ENCODE measurements around the gene DAGLB.
"Not testable (repeated sequence)": the region's sequence is repeated elsewhere in the genome, so short reads cannot be mapped to it uniquely, and the experiment has no call there.

Gene DAGLB

GRCh38 chr7:6402741-6403140 is 45.0 kb downstream of the DAGLB start:
- no peak for TF ChIP-seq CTCF (IDR thresholded peaks at IDR 0.05; ENCODE audit: low read depth, low read length)
- no peak for DNase-seq (ENCODE audit: extremely low read depth, low read depth)

GRCh38 chr7:6402041-6402440 is 45.7 kb downstream of the DAGLB start:
- no peak for TF ChIP-seq CTCF (IDR thresholded peaks at IDR 0.05; ENCODE audit: low read depth, low read length)
- DNase-seq (ENCODE audit: extremely low read depth, low read depth), result no peak

- no peak for TF ChIP-seq CTCF (IDR thresholded peaks at IDR 0.05; ENCODE audit: low read depth, low read length)
- no peak for DNase-seq (ENCODE audit: extremely low read depth, low read depth)
These were observed 46.2 kb downstream of the DAGLB start for GRCh38 chr7:6401536-6401935.

- not testable (repeated sequence) for DNase-seq (ENCODE audit: extremely low read depth, low read depth)
These were observed 47.3 kb downstream of the DAGLB start for GRCh38 chr7:6400243-6401105.

- DNase-seq (ENCODE audit: extremely low read depth, low read depth), result no peak
- TF ChIP-seq CTCF (IDR thresholded peaks at IDR 0.05; ENCODE audit: low read depth, low read length), result no peak
These were observed 48.4 kb downstream of the DAGLB start for GRCh38 chr7:6399351-6399750.

- DNase-seq (ENCODE audit: extremely low read depth, low read depth), result no peak
- no peak for TF ChIP-seq CTCF (IDR thresholded peaks at IDR 0.05; ENCODE audit: low read depth, low read length)
These were observed 48.8 kb downstream of the DAGLB start for GRCh38 chr7:6398943-6399342.

GRCh38 chr7:6397759-6398495 is 49.8 kb downstream of the DAGLB start:
- DNase-seq (ENCODE audit: extremely low read depth, low read depth), result not testable (repeated sequence)

- no peak for DNase-seq (ENCODE audit: extremely low read depth, low read depth)
- no peak for TF ChIP-seq CTCF (IDR thresholded peaks at IDR 0.05; ENCODE audit: low read depth, low read length)
These were observed 51.7 kb downstream of the DAGLB start for GRCh38 chr7:6395898-6396595.
